Measurements from ENCODE around the gene PPARG.

- no peak for TF ChIP-seq POLR2A (IDR thresholded peaks at IDR 0.05)
- TF ChIP-seq, protein P1, sequence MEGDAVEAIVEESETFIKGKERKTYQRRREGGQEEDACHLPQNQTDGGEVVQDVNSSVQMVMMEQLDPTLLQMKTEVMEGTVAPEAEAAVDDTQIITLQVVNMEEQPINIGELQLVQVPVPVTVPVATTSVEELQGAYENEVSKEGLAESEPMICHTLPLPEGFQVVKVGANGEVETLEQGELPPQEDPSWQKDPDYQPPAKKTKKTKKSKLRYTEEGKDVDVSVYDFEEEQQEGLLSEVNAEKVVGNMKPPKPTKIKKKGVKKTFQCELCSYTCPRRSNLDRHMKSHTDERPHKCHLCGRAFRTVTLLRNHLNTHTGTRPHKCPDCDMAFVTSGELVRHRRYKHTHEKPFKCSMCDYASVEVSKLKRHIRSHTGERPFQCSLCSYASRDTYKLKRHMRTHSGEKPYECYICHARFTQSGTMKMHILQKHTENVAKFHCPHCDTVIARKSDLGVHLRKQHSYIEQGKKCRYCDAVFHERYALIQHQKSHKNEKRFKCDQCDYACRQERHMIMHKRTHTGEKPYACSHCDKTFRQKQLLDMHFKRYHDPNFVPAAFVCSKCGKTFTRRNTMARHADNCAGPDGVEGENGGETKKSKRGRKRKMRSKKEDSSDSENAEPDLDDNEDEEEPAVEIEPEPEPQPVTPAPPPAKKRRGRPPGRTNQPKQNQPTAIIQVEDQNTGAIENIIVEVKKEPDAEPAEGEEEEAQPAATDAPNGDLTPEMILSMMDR (IDR thresholded peaks at IDR 0.05): no peak
- no peak for TF ChIP-seq POLR2AphosphoS5 (IDR thresholded peaks at IDR 0.05; ENCODE audit: insufficient read depth in 1 of 2, low read depth in 1 of 2)
Observed at GRCh38 chr3:12468757-12469156, 179.9 kb downstream of the PPARG start.

All from vagina (tissue), 2 donors.